ENCODE measurements around the gene ANKS1B.

DNA sequence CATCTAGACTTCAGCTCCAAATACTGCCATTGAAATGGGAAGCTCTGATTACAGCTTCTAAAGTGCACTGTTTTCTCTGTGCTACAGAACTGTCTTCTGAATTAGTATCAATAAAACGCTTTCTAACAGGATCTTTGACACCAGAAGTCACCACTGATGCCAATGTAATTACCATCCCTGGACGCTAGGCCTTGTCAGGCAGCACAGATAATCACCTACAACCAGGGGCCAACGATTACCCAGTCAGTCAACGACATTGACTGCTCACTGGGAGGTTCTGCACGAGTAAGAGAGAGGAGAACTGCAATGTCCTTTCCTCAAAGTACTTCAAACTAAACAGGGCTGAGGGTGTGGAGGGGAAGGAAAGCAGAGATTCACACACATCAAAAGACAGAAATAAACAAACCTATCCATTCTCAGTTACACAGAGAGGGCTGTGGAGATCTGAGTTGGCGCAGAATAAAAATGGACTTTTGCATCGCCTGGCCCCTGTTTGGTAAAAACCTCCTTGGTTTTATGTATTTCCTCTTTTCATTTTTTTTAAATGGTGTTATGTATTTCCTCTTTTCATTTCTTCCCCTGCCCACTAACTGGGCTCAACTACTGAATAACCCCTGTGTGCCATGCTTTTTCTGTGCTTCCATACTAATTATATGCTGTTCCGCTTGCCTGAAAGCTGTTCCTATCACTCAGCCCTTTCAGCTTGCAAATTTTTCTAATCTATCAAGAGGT is 847.4 kb downstream of the ANKS1B start:
- TF ChIP-seq, protein P1, sequence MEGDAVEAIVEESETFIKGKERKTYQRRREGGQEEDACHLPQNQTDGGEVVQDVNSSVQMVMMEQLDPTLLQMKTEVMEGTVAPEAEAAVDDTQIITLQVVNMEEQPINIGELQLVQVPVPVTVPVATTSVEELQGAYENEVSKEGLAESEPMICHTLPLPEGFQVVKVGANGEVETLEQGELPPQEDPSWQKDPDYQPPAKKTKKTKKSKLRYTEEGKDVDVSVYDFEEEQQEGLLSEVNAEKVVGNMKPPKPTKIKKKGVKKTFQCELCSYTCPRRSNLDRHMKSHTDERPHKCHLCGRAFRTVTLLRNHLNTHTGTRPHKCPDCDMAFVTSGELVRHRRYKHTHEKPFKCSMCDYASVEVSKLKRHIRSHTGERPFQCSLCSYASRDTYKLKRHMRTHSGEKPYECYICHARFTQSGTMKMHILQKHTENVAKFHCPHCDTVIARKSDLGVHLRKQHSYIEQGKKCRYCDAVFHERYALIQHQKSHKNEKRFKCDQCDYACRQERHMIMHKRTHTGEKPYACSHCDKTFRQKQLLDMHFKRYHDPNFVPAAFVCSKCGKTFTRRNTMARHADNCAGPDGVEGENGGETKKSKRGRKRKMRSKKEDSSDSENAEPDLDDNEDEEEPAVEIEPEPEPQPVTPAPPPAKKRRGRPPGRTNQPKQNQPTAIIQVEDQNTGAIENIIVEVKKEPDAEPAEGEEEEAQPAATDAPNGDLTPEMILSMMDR (IDR thresholded peaks at IDR 0.05): no peak
- TF ChIP-seq POLR2A (IDR thresholded peaks at IDR 0.05): no peak

Measured in suprapubic skin (tissue), 3 donors.